RWPE2 (cell line): ENCODE data around the gene LXN.
A peak's percentile ranks its signal among the peaks of the same experiment; 100 is the strongest.

ENCODE experiments used
- ATAC-seq: fragments of 200-7000 bp; cut with Tn5 transposase; 3 replicates; pipeline ENCODE4 v1.9.1; 2021; ENCODE audit warnings: low read depth
- DNase-seq: peaks from one replicate; pipeline ENCODE4 v3.0.0-alpha.2; 2020; ENCODE audit warnings: low spot score
- H3K27ac ChIP-seq: fragments of 450-650 bp; 2 replicates; pipeline ENCODE4 v1.5.1; 2017; ENCODE audit warnings: mild to moderate bottlenecking; ENCODE audit not compliant: poor library complexity, severe bottlenecking
- H3K27me3 ChIP-seq: fragments of 250-450 bp; sonication (Bioruptor Pico); 2 replicates; pipeline ENCODE4 v1.5.1; 2021; ENCODE audit warnings: mild to moderate bottlenecking, moderate library complexity; ENCODE audit not compliant: insufficient read depth, poor library complexity, severe bottlenecking
- H3K36me3 ChIP-seq: fragments of 250-450 bp; sonication (Bioruptor Pico); 2 replicates; pipeline ENCODE4 v1.5.1; 2020; ENCODE audit warnings: low read depth, mild to moderate bottlenecking, moderate library complexity
- H3K4me1 ChIP-seq: fragments of 250-450 bp; sonication (Bioruptor Pico); 2 replicates; pipeline ENCODE4 v1.5.1; 2021; ENCODE audit warnings: mild to moderate bottlenecking, moderate library complexity; ENCODE audit not compliant: insufficient read depth, poor library complexity, severe bottlenecking
- H3K4me3 ChIP-seq: fragments of 250-450 bp; sonication (Bioruptor Pico); 2 replicates; pipeline ENCODE4 v1.5.1; 2021; ENCODE audit warnings: mild to moderate bottlenecking, moderate library complexity; ENCODE audit not compliant: severe bottlenecking
- H3K9me3 ChIP-seq: fragments of 250-450 bp; sonication (Bioruptor Pico); 2 replicates; pipeline ENCODE4 v1.5.1; 2021; ENCODE audit warnings: mild to moderate bottlenecking, moderate library complexity; ENCODE audit not compliant: severe bottlenecking
- CTCF ChIP-seq: fragments of 450-650 bp; IDR thresholded peaks from one replicate; pipeline ENCODE4 v1.5.1; 2017; ENCODE audit warnings: mild to moderate bottlenecking, moderate library complexity; ENCODE audit not compliant: poor library complexity, severe bottlenecking

Gene LXN

GRCh38 chr3:158649791-158650190, 22.7 kb downstream of the LXN start:
- Histone ChIP-seq H3K4me1 (no peaks in the 10 kb centered on the region), H3K4me3 (no peak overlapping the region), H3K36me3 (peaks cover 80% of the 10 kb centered on the region), H3K27ac (no peak overlapping the region), H3K27me3 (no peaks in the 10 kb centered on the region), H3K9me3 (no peaks in the 10 kb centered on the region)
- ATAC-seq (no peak), DNase-seq (no peak)
- TF ChIP-seq CTCF, result no peak

GRCh38 chr3:158644345-158644908, 28.0 kb downstream of the LXN start, which contains the start of gene GFM1:
GFM1 (plus strand) TSS chr3:158644527; CDS start chr3:158644635, 108 bp downstream.
- ATAC-seq, result peak; percentile 97

GRCh38 chr3:158642474-158643210, 29.8 kb downstream of the LXN start:
- Histone ChIP-seq H3K9me3 (no peaks in the 10 kb centered on the region), H3K27ac (no peak overlapping the region), H3K4me3 (no peak overlapping the region), H3K36me3 (peaks cover 19% of the 10 kb centered on the region), H3K4me1 (no peaks in the 10 kb centered on the region), H3K27me3 (no peaks in the 10 kb centered on the region)
- no peak for TF ChIP-seq CTCF
- DNase-seq (no peak), ATAC-seq (no peak)

More at GRCh38 chr3:158644345-158644908, 28.0 kb downstream of the LXN start, which contains the start of gene GFM1:
- H3K4me1 ChIP-seq, result no peaks in the 10 kb centered on the region
- H3K4me3 ChIP-seq, result peak within 1 kb of the TSS; percentile 94
- H3K27ac ChIP-seq, result peak within 1 kb of the TSS; percentile 44
- H3K27me3 ChIP-seq, result no peaks in the 10 kb centered on the region
- no peaks in the 10 kb centered on the region for H3K9me3 ChIP-seq
- peak; percentile 90 for DNase-seq
- peaks cover 33% of the 10 kb centered on the region for H3K36me3 ChIP-seq
- TF ChIP-seq CTCF, result peak; percentile 97

- Histone ChIP-seq H3K36me3 (peaks cover 12% of the 10 kb centered on the region), H3K27ac (no peak overlapping the region), H3K4me1 (no peaks in the 10 kb centered on the region), H3K4me3 (no peak overlapping the region), H3K27me3 (no peaks in the 10 kb centered on the region), H3K9me3 (no peaks in the 10 kb centered on the region)
- DNase-seq (no peak), ATAC-seq (no peak)
- TF ChIP-seq CTCF, result no peak
These were observed 30.4 kb downstream of the LXN start for GRCh38 chr3:158642005-158642404.

GRCh38 chr3:158640646-158641045, 31.8 kb downstream of the LXN start:
- no peak overlapping the region for H3K4me3 ChIP-seq
- no peak overlapping the region for H3K27ac ChIP-seq
- no peaks in the 10 kb centered on the region for H3K4me1 ChIP-seq
- no peaks in the 10 kb centered on the region; the same call in 1 of the 2 replicates for H3K36me3 ChIP-seq
- no peaks in the 10 kb centered on the region for H3K27me3 ChIP-seq
- DNase-seq (no peak), ATAC-seq (no peak)
- no peaks in the 10 kb centered on the region for H3K9me3 ChIP-seq
- no peak for TF ChIP-seq CTCF
